NB4 (cell line): ENCODE measurements around the gene P4HA1.
"Not testable (repeated sequence)": the region's sequence is repeated elsewhere in the genome, so short reads cannot be mapped to it uniquely, and the experiment has no call there.

Experiments used
- MYC ChIP-seq: IDR thresholded peaks from 2 replicates; pipeline ENCODE4 v1.6.1; 2011; ENCODE audit warnings: low read depth, low read length
- POLR2A ChIP-seq: IDR thresholded peaks from 2 replicates; pipeline ENCODE4 v1.6.1; 2011; ENCODE audit warnings: mild to moderate bottlenecking; ENCODE audit not compliant: insufficient read length; ENCODE audit errors: extremely low read depth
- TF ChIP-seq, protein P1 (sequence below): IDR thresholded peaks from one replicate; pipeline ENCODE4 v1.5.1; 2012; ENCODE audit warnings: low read depth, low read length

DNA sequence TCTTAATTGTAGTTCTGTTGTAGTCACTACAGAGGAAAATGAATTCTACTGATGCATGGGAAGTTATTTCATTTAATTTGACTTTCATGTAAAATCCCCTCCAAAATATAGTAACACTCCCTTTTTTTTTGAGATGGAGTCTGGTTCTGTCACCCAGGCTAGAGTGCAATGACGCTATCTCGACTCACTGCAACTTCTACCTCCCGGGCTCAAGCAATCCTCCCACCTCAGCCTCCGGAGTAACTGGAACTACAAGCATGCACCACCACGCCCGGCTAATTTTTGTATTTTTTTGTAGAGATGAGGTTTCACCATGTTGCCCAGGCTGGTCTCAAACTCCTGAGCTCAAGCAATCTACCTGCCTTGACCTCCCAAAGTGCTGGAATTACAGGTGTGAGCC is 60.4 kb downstream of the P4HA1 start:
- not testable (repeated sequence) for TF ChIP-seq POLR2A, MYC
- TF ChIP-seq, protein P1, sequence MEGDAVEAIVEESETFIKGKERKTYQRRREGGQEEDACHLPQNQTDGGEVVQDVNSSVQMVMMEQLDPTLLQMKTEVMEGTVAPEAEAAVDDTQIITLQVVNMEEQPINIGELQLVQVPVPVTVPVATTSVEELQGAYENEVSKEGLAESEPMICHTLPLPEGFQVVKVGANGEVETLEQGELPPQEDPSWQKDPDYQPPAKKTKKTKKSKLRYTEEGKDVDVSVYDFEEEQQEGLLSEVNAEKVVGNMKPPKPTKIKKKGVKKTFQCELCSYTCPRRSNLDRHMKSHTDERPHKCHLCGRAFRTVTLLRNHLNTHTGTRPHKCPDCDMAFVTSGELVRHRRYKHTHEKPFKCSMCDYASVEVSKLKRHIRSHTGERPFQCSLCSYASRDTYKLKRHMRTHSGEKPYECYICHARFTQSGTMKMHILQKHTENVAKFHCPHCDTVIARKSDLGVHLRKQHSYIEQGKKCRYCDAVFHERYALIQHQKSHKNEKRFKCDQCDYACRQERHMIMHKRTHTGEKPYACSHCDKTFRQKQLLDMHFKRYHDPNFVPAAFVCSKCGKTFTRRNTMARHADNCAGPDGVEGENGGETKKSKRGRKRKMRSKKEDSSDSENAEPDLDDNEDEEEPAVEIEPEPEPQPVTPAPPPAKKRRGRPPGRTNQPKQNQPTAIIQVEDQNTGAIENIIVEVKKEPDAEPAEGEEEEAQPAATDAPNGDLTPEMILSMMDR = not testable (repeated sequence)
